ENCODE results near the gene NUMBL. TPM values are rescaled to one million over a fixed set of nuclear protein-coding genes. Genes with fewer than 3 reads are reported as not detected.

NUMBL gene
- total and polyA plus RNA-seq, 7 experiments from 2014 or later: 0.28 to 28.6 (median 9.5) TPM

GRCh38 chr19:40663695-40664692 is 26.5 kb downstream of the NUMBL start:
- DNase-seq: peak in 4 of 9 donors; percentile 5 to 36 (median 9)
- POLR2A ChIA-PET: interaction anchor here (0.7 to 1.3 kb wide), 10 partner anchors 86 to 600 kb away, joined by 3 to 12 read pairs (median 4); partner anchors contain the start of genes ACTMAP, HNRNPUL1 and RAB4B
- H3K27me3 ChIP-seq (ENCODE audit: control insufficient read depth in 2 of 2, insufficient read depth in 2 of 2, low read length in 2 of 2): no peaks in the 10 kb centered on the region
- no peak for ATAC-seq
- Mint-ChIP-seq H3K9me3 (peaks cover 0 to 2% (median 0%) of the 10 kb centered on the region in 11 donors), H3K4me3 (peak overlapping the region; percentile 76 to 91 (median 84)), H3K4me1 (peaks cover 0 to 27% (median 6%) of the 10 kb centered on the region in 7 donors), H3K27me3 (peaks cover 0 to 4% (median 0%) of the 10 kb centered on the region in 5 donors), H3K36me3 (peaks cover 0 to 13% (median 4%) of the 10 kb centered on the region in 5 donors), H3K27ac (peak overlapping the region; percentile 67 to 88 (median 84))
- H3K36me3 ChIP-seq (ENCODE audit: control insufficient read depth in 2 of 3, insufficient read depth in 3 of 3, low read length in 3 of 3): peaks cover 0 to 9% (median 0%) of the 10 kb centered on the region in 3 experiments
- H3K4me1 ChIP-seq (ENCODE audit: control insufficient read depth in 2 of 2, insufficient read depth in 2 of 2, low read length in 2 of 2): peaks cover 0 to 7% of the 10 kb centered on the region in 2 donors
- intact Hi-C loops (cut with micrococcal nuclease): loop anchor here (1.0 to 5.0 kb wide), 9 partner anchors 26 to 644 kb away; partner anchors contain the start of genes ACTMAP (in 2 of the 2), NUMBL (in 2 of the 2), RAB4B (in 1 of the 2) and SNRPA (in 1 of the 2)
- CTCF ChIA-PET: interaction anchor here (0.6 to 2.9 kb wide), 22 partner anchors 27 to 645 kb away, joined by 3 to 28 read pairs (median 4); partner anchors contain the start of genes EGLN2 and RAB4B
- H3K9me3 ChIP-seq (ENCODE audit: control insufficient read depth in 2 of 3, low read length in 3 of 3): peaks cover 0 to 2% (median 0%) of the 10 kb centered on the region in 3 experiments
- H3K4me3 ChIP-seq (ENCODE audit: low read length): peak overlapping the region; percentile 75
- H3K27ac ChIP-seq (ENCODE audit: low read depth, low read length): peak overlapping the region; percentile 75

- ATAC-seq: peak; percentile 96
- H3K4me1 Mint-ChIP-seq: peaks cover 0 to 27% (median 6%) of the 10 kb centered on the region in 7 donors
- H3K36me3 Mint-ChIP-seq: peaks cover 0 to 7% (median 0%) of the 10 kb centered on the region in 5 donors
- DNase-seq: peak; percentile 81 to 96 (median 92)
- H3K27me3 Mint-ChIP-seq: peaks cover 0 to 4% (median 0%) of the 10 kb centered on the region in 5 donors
- H3K9me3 ChIP-seq (ENCODE audit: control insufficient read depth in 2 of 3, low read length in 3 of 3): no peaks in the 10 kb centered on the region
- peaks cover 0 to under 1% (median 0%) of the 10 kb centered on the region in 3 experiments for H3K36me3 ChIP-seq (ENCODE audit: control insufficient read depth in 2 of 3, insufficient read depth in 3 of 3, low read length in 3 of 3)
- H3K27ac Mint-ChIP-seq: peak overlapping the region; percentile 67 to 91 (median 84)
- ChIA-PET POLR2A (interaction anchor here (0.7 to 1.3 kb wide), 11 partner anchors 13 to 664 kb away, joined by 3 to 12 read pairs (median 3); partner anchors contain the start of genes ACTMAP, HNRNPUL1 and RAB4B), CTCF (interaction anchor here (0.6 to 2.9 kb wide), 20 partner anchors 28 to 646 kb away, joined by 3 to 28 read pairs (median 3); partner anchors contain the start of genes EGLN2 and RAB4B)
- H3K27me3 ChIP-seq (ENCODE audit: control insufficient read depth in 2 of 2, insufficient read depth in 2 of 2, low read length in 2 of 2): no peaks in the 10 kb centered on the region
- intact Hi-C loops (cut with micrococcal nuclease): loop anchor here (1.0 to 5.0 kb wide), 14 partner anchors 27 to 645 kb away; partner anchors contain the start of genes ACTMAP (in 2 of the 2), NUMBL (in 2 of the 2), RAB4B (in 1 of the 2) and SNRPA (in 1 of the 2)
- H3K4me3 ChIP-seq (ENCODE audit: low read length): peak overlapping the region; percentile 75
- H3K4me1 ChIP-seq (ENCODE audit: control insufficient read depth in 2 of 2, insufficient read depth in 2 of 2, low read length in 2 of 2): peaks cover 0 to 7% of the 10 kb centered on the region in 2 donors
- H3K9me3 Mint-ChIP-seq: peaks cover 0 to 2% (median 0%) of the 10 kb centered on the region in 11 donors
- H3K27ac ChIP-seq (ENCODE audit: low read depth, low read length): peak overlapping the region; percentile 75
- peak overlapping the region; percentile 76 to 91 (median 84) for H3K4me3 Mint-ChIP-seq
These were observed 27.3 kb downstream of the NUMBL start for GRCh38 chr19:40662925-40663694.

DNA sequence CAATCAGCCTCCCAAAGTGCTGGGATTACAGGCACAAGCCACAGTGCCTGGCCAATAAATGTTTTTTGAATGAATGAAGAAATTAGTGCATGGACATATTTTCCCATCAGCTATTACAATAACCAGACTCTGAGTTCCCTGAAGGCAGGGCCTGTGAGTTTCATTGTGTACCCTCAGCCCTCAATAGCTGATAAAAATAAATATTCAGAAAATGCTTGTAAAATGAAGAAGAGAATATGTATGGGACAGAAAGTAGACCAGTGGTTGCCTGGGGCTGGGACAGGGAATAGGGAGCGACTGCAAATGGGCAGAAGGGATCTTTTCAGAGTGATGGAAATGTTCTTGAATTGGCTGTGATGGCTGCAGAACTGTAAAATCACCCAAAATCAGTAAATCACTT is 28.8 kb downstream of the NUMBL start:
- ChIA-PET CTCF (interaction anchor here (0.7 to 2.9 kb wide), 5 partner anchors 16 to 485 kb away, joined by 3 to 28 read pairs (median 3); no protein-coding TSS in a partner anchor), POLR2A (interaction anchor here (0.5 to 0.6 kb wide), 2 partner anchors 34 to 57 kb away, joined by 3 read pairs; no protein-coding TSS in a partner anchor)
- Histone ChIP-seq H3K27ac (ENCODE audit: low read depth, low read length) (no peak overlapping the region), H3K4me1 (ENCODE audit: control insufficient read depth in 2 of 2, insufficient read depth in 2 of 2, low read length in 2 of 2) (peaks cover 0 to 7% of the 10 kb centered on the region in 2 donors), H3K4me3 (ENCODE audit: low read length) (no peak overlapping the region), H3K36me3 (ENCODE audit: control insufficient read depth in 2 of 3, insufficient read depth in 3 of 3, low read length in 3 of 3) (no peaks in the 10 kb centered on the region), H3K9me3 (ENCODE audit: control insufficient read depth in 2 of 3, low read length in 3 of 3) (no peaks in the 10 kb centered on the region), H3K27me3 (ENCODE audit: control insufficient read depth in 2 of 2, insufficient read depth in 2 of 2, low read length in 2 of 2) (no peaks in the 10 kb centered on the region)
- Mint-ChIP-seq H3K9me3 (peaks cover 0 to 2% (median 0%) of the 10 kb centered on the region in 11 donors), H3K4me3 (peak overlapping the region in 4 of 10 donors; percentile 7 to 51 (median 23)), H3K4me1 (peaks cover 0 to 24% (median 6%) of the 10 kb centered on the region in 7 donors), H3K27ac (peak overlapping the region in 4 of 9 donors; percentile 46 to 65 (median 53)), H3K27me3 (peaks cover 0 to 4% (median 0%) of the 10 kb centered on the region in 5 donors), H3K36me3 (no peaks in the 10 kb centered on the region)
- no peak for DNase-seq
- intact Hi-C loops (cut with micrococcal nuclease): loop anchor here (1.0 to 5.0 kb wide), 9 partner anchors 54 to 601 kb away; partner anchors contain the start of genes ACTMAP (in 1 of the 2) and SNRPA (in 1 of the 2)
- no peak for ATAC-seq

- ATAC-seq (no peak), DNase-seq (no peak)
- Histone ChIP-seq H3K4me1 (ENCODE audit: control insufficient read depth in 2 of 2, insufficient read depth in 2 of 2, low read length in 2 of 2) (peaks cover 0 to 7% of the 10 kb centered on the region in 2 donors), H3K4me3 (ENCODE audit: low read length) (no peak overlapping the region), H3K36me3 (ENCODE audit: control insufficient read depth in 2 of 3, insufficient read depth in 3 of 3, low read length in 3 of 3) (no peaks in the 10 kb centered on the region), H3K9me3 (ENCODE audit: control insufficient read depth in 2 of 3, low read length in 3 of 3) (no peaks in the 10 kb centered on the region), H3K27me3 (ENCODE audit: control insufficient read depth in 2 of 2, insufficient read depth in 2 of 2, low read length in 2 of 2) (no peaks in the 10 kb centered on the region), H3K27ac (ENCODE audit: low read depth, low read length) (no peak overlapping the region)
- ChIA-PET CTCF (interaction anchor here (1.3 kb wide), 1 partner anchor 508 kb away, joined by 3 read pairs; no protein-coding TSS in a partner anchor), POLR2A (no interaction called here)
- H3K36me3 Mint-ChIP-seq: no peaks in the 10 kb centered on the region
- intact Hi-C loops (cut with micrococcal nuclease): no loop called here
- H3K27ac Mint-ChIP-seq: no peak overlapping the region
- no peak overlapping the region for H3K4me3 Mint-ChIP-seq
- peaks cover 0 to 2% (median 0%) of the 10 kb centered on the region in 11 donors for H3K9me3 Mint-ChIP-seq
- peaks cover 0 to 20% (median 6%) of the 10 kb centered on the region in 7 donors for H3K4me1 Mint-ChIP-seq
- peaks cover 0 to 4% (median 0%) of the 10 kb centered on the region in 5 donors for H3K27me3 Mint-ChIP-seq
These were observed 30.9 kb downstream of the NUMBL start for GRCh38 chr19:40659566-40659965.

GRCh38 chr19:40659116-40659515 is 31.3 kb downstream of the NUMBL start:
- ATAC-seq: no peak
- POLR2A ChIA-PET: interaction anchor here (0.6 kb wide), 1 partner anchor 264 kb away, joined by 3 read pairs; no protein-coding TSS in a partner anchor
- CTCF ChIA-PET: interaction anchor here (1.3 kb wide), 1 partner anchor 509 kb away, joined by 3 read pairs; no protein-coding TSS in a partner anchor
- Histone ChIP-seq H3K36me3 (ENCODE audit: control insufficient read depth in 2 of 3, insufficient read depth in 3 of 3, low read length in 3 of 3) (no peaks in the 10 kb centered on the region), H3K9me3 (ENCODE audit: control insufficient read depth in 2 of 3, low read length in 3 of 3) (no peaks in the 10 kb centered on the region), H3K27ac (ENCODE audit: low read depth, low read length) (no peak overlapping the region), H3K27me3 (ENCODE audit: control insufficient read depth in 2 of 2, insufficient read depth in 2 of 2, low read length in 2 of 2) (no peaks in the 10 kb centered on the region), H3K4me1 (ENCODE audit: control insufficient read depth in 2 of 2, insufficient read depth in 2 of 2, low read length in 2 of 2) (peaks cover 0 to 7% of the 10 kb centered on the region in 2 donors), H3K4me3 (ENCODE audit: low read length) (no peak overlapping the region)
- peaks cover 0 to 19% (median 6%) of the 10 kb centered on the region in 7 donors for H3K4me1 Mint-ChIP-seq
- peaks cover 0 to 4% (median 0%) of the 10 kb centered on the region in 5 donors for H3K27me3 Mint-ChIP-seq
- no peak overlapping the region for H3K4me3 Mint-ChIP-seq
- H3K9me3 Mint-ChIP-seq: peaks cover 0 to 2% (median 0%) of the 10 kb centered on the region in 11 donors
- DNase-seq: no peak
- H3K27ac Mint-ChIP-seq: no peak overlapping the region
- H3K36me3 Mint-ChIP-seq: no peaks in the 10 kb centered on the region
- intact Hi-C loops (cut with micrococcal nuclease): no loop called here

Measured in naive thymus-derived CD4-positive, alpha-beta T cell (primary cell).